HG03060 (cell line): ENCODE data around the gene ANKRD39.

Source experiments
- ATAC-seq: cut with Tn5 transposase; IDR thresholded peaks from one replicate; pipeline ENCODE4 v1.9.1; 2021; ENCODE audit warnings: low read depth, moderate number of reproducible peaks; ENCODE audit not compliant: unreplicated experiment

The ANKRD39 gene

DNA sequence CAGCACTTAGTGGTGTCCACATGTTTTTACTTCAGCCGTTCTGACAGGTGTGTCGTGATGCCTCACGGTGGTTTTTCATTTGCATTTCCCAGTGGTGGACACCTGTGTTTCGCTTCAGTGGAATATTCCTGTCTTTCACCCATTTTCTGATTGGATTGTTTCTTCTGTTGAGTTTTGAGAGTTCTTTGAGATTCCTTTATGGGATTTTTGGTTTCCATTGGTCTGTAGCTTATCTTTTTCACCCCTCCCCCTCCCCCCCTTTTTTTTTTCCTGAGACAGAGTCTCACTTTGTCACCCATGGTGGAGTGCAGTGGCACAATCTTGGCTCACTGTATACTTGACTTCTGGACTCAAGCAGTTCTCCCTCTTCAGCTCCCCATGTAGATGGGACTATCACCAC lies 22.0 kb downstream of the ANKRD39 start:
- ATAC-seq: no peak

- no peak for ATAC-seq
Measured at GRCh38 chr2:96832754-96833507, 24.9 kb downstream of the ANKRD39 start.

DNA sequence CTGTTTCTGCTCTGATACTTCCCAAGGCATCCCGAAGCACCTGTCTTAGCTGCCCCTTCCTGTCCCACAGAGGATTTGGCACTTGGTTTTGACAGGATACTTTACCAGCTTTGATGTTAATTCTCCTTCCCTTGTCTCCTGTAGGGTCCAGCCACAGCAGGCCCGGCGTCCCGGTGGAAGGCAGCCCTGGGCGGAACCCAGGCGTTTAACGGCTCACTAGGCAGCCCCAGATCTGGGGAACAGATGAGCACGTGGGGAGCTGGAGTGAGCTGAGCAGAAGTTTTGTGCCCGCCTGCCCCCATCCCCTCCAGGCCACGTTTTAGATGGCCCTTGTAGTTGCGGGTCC lies 25.4 kb downstream of the ANKRD39 start:
- ATAC-seq: no peak

DNA sequence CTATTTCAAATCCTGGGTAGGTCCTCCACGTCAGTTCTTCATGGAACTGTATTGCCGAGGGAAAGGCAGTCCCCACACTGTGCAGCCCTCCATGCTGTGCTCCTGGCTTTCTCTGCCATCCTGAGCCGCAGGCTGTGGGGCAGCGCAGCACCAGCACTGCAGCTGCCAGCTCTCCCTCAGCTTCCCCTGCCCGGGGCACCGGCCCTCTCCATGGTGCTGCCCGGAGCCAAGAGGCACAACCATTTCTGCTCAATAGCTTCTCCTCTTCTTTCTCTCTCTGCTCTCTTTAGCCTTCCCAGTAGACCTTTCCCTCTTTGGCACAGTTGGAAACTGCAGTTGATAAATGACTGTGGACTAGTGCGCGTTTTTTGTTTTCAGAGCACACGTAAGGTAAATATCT lies 26.1 kb downstream of the ANKRD39 start:
- no peak for ATAC-seq

- ATAC-seq: no peak
Measured at GRCh38 chr2:96830044-96830562, 27.7 kb downstream of the ANKRD39 start.

DNA sequence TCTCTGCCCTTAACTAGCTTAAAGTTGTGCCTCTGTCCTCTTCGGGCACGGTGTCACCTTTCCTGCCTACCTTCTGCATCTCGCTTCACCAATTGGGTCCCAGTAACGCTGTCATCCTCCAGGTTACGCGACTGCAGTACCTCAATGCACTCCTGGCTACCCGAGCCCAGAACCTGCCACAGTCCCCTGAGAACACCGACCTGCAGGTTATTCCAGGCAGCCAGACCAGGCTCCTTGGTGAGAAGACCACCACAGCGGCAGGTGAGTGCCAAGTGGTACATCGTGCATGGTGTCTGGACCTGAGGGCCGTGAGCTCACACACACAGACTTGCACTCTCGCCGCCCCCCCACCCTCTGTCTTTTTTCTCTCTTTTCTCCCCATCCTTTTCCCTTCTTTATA lies 28.9 kb downstream of the ANKRD39 start:
- ATAC-seq: no peak

DNA sequence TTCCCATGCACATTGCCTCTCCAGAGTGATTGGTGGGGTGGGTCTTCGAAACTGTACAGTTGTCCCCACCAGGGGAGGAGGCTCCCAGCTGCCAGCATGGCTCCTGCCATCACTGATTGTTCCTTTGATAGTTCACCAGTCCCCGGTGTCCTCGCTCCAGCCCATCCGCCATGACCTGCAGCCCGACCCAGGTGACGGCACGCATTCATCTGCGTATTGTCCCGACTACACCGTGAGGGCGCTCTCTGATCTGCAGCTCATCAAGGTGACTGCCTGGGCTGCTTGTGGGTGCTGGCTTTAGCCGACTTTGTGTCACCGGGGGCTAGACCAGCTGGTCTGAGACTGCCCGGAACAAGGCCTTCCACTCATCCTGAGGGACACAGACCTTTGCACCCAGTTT lies 29.4 kb downstream of the ANKRD39 start:
- no peak for ATAC-seq

DNA sequence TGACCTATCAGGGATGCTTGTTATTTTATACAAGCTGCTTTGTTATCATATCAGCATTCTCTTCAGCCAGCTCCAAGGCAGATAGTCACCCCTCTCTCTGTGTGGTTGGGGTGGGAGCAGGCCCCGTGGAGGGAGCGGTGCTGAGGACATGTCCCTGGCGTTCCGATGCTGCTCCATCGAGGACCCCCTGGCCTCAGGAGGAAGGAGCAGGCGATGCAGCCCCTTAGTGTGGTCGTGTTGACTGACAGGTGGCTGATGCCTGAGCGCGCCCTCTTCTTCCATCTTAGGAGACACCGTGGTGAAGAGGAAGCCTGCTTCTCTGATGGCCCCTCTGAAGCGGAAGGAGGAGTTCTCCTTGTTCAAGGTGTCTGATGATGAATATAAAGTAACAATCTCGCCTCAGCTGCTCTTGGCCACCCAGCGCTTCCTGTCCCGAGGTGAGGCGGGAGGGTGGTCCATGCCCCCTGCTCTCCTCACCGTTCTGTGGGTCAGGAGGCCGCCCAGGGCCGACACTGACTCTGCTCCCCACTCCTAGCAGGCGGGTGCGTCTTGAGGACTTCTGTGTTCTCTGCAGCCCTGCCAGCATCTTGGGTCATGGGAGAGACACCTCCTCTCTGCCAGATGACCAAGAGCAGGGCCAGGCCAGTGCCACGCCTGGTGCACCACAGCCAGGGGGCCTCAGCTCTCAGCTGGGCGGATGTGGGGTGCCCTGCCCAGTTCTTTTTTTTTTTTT lies 31.1 kb downstream of the ANKRD39 start:
- ATAC-seq: no peak

DNA sequence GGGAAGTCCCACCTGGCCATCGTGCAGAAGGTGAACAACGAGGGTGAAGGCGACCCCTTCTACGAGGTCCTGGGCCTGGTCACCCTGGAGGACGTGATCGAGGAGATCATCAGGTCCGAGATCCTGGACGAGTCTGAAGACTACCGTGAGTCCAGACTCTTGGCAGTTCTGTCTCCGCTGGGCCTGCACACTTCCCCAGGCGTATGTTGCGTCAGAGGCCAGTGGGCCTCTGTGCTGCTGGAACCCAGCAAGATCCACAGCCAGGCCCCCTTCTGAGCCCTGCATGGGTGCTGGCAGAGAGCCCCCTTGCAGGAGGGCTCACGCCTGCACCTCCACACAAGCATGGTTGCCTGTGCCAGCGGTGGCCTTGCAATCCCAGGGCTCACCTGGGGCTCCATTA lies 32.8 kb downstream of the ANKRD39 start:
- no peak for ATAC-seq

DNA sequence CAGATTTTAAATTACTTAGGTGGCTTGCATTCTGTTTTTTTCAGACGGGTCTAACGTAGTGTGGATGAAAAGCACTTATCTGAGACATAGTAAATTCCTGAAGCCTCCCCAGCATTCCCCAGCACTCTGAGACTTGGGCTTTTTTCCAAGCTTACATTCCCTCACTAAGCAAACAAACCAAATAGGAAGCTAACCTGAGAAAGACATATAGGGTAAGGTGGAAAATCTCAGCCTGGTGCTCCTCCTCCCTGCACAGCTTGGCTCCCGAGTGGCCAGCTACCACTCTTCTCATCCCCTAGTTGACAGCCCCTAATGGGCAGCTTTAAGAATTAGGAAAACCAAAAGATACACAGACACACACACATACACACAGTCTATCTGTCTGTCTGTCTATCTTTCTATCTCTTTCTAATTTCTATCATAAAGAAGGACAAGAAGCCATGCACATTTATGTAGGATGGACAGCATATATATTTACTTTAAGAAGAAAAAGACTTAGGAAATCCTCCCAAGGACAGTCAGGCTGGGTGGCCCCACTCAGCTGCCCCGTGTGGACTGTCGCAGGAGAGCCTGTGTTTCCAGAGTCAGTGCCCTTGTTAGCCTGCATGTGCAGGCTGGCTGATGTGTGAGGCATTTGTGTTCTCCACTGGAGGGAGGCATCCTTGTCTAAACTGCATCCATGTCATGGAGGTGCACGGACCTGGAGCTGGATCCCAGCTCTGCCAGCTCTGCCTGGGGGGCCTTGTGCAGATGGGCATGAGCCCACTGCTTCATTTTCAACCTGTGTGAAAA lies 33.5 kb downstream of the ANKRD39 start:
- ATAC-seq: no peak

DNA sequence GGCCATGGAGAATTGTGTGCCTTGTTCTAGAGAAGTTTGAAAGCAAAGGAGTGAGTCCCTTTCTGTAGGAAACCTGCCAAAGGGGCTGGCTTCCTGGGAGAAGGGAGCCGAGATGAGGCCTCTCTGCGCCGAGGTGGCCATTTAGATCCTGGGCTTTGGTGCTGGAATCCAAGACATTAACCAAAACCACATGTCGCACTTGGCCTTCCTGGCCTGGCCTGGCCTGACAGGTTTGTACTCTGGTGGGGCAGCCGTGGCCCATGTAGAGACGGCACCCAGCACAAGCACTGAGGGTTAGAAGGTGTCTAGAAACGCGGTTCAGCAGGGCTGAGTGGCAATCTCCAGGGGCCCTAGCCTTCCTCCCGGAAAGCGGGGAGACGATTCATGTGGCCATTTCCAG lies 34.6 kb downstream of the ANKRD39 start:
- ATAC-seq: no peak

DNA sequence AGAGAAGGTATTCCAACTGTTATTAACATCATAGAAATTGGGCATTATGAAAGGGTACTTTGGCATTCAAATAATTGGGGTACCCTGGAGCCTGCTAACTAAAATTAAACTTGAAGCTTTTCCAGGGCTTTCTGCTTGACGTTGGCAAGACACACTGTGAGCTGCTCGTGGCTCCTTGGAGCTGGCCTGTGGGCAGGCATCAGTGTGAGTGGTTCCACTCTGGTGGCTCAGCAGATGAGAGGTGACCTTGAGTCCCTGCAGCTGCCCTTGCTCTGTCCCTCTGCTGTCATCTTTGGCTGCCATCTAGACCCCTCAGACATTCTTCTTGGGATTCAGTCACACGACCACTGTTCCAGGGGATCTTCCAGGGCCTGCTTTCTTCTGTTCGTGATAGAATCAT lies 35.0 kb downstream of the ANKRD39 start:
- no peak for ATAC-seq

DNA sequence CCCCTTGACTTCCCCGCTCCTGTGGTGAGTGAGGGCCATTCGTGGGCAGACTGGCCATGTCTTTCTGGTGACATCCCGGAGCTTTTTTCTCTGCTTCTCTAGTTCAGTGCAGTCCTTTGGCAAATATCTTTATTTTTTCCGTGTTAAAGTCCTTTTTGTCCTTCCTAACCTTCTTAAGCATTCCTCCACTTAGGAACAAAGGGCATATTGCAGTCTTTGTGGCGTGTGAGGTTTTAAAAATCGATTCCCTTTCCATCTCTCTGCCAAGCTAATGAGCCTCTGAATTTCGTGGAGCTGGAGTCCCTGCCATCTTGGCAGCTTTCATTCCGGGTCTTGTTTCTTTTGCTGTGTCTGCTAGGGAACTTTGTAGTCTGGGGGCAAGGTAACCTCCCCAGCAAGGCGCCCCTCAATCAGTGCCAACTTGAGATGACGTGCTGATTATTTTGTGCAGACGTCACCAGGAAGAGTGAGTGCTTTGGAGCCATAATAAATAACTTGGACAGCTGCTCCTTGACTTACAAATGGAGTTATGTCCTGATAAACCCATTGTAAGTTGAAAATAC lies 36.6 kb downstream of the ANKRD39 start:
- ATAC-seq: no peak

DNA sequence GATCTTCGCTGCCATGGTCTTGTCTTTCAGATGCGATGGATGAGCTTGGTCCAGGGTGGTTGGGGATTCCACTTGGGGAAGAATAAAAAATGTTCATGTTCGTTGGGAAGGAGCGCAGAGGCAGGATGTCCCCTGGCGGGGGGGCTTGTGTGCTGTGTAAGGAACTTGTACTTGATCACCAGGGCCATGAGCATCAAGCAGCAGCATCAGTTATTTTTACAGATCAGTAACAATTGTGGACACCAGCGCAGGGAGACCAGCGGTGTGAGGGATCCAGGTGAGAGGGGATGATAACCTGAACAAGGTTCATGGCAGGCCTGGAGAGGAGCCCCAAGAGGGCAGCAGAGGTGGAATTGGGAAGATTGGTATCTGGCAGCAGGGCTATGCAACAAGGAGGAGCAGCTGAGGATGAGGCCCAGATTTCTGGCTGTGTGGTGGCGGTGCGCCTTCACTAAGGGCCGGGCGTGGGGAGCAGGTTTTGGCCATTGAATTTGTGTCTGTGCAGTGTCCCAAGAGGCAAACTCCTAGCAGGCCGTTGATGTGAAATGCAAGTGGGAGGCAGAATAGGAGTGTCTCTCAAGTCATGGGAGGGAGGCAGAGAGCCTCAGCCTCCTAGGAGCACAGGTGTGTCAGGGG lies 37.8 kb downstream of the ANKRD39 start:
- no peak for ATAC-seq

- ATAC-seq: no peak
Measured at GRCh38 chr2:96819128-96819875, 38.5 kb downstream of the ANKRD39 start.

GRCh38 chr2:96817882-96818281 lies 39.9 kb downstream of the ANKRD39 start:
- ATAC-seq: no peak

- ATAC-seq: no peak
Measured at GRCh38 chr2:96816836-96817702, 40.7 kb downstream of the ANKRD39 start.

DNA sequence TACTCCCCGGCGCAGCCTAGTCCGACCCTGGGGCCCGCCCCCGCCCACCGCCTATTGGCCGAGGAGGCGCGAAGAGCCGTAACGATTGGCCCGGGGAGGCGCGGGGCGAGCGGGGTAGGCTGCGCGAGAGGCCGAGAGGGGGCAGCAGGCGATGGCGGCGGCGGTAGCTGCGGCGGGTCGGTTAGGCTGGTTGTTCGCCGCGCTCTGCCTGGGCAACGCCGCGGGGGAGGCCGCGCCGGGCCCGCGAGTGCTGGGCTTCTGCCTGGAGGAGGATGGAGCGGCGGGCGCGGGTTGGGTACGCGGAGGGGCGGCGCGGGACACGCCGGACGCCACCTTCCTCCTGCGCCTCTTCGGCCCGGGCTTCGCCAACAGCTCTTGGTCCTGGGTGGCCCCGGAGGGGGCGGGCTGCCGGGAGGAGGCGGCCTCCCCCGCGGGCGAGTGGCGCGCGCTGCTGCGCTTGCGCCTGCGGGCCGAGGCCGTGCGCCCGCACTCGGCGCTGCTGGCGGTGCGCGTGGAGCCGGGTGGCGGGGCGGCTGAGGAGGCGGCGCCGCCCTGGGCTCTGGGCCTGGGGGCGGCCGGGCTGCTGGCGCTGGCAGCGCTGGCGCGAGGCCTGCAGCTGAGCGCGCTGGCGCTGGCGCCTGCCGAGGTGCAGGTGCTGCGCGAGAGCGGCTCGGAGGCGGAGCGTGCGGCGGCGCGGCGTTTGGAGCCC lies 41.5 kb downstream of the ANKRD39 start, which contains the start of gene CNNM3:
TSS of gene CNNM3 (plus strand) at position 142 of the 709 bp plus-strand sequence. CDS start at position 152, 10 bp downstream.
- ATAC-seq: peak; percentile 54
